GM18519 (cell line): ENCODE measurements around the gene RBP2.
"Not testable (repeated sequence)": the region's sequence is repeated elsewhere in the genome, so short reads cannot be mapped to it uniquely, and the experiment has no call there.

Experiments
- ATAC-seq: cut with Tn5 transposase; IDR thresholded peaks from one replicate; pipeline ENCODE4 v1.9.1; 2021; ENCODE audit warnings: mild to moderate bottlenecking, moderate library complexity; ENCODE audit not compliant: unreplicated experiment, low FRiP score

Gene RBP2

DNA sequence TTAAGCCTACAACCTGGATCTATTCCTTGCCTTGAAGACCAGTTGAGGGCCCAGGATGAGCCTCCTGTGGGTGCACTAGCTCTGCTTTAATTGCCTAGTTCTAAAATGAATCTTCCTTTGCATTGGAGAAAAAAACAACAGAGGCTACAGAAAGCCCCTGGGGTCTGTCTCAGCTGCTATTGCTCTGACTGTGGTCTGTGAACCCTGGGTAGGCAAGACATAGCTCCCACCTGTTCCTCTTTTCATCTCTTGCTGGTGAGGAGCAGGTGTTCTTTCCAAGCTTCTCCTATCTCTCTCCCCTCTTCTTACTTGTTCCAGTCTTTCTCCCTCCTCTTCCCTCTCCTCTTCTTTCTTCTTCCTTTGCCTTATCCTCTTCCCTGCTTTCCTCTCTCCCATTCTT is 28.8 kb downstream of the RBP2 start:
- ATAC-seq, result no peak

DNA sequence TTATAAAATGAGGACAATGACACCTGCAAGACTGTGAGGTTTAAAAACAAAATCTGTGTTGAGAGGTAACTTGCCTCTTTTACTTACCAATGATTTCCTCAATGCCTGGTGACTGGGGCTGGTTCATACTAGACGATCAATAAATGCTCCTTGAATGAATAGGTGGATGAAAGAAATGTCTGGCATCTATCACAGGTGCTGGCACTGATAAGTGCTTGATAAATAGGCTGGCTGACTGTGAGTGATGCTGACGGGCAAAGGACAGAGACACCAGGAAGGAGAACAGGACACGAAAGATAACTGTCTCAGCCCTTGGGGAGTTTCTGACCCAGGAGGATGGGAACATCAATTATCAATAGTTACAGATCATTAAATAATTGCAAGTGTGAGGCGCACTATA is 31.9 kb downstream of the RBP2 start:
- no peak for ATAC-seq

DNA sequence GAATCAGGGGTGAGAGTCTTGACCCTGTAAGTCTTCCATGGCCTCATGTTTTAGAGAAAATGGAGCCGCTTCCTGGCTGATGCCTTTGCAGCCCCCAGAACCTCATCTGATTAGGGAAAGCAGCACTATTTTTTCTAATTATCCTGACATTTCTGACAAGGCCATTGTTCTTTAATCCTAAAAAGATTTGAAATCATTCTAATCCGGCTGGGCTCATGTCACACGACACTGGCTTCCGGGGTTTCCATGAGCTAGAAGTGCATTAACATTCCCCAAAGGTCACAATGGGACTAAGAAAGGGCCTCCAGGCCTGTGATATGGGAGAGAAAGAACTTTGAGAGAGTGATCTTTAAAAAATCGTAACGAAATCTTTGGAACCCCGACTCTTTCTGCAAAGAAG is 33.1 kb downstream of the RBP2 start:
- no peak for ATAC-seq

DNA sequence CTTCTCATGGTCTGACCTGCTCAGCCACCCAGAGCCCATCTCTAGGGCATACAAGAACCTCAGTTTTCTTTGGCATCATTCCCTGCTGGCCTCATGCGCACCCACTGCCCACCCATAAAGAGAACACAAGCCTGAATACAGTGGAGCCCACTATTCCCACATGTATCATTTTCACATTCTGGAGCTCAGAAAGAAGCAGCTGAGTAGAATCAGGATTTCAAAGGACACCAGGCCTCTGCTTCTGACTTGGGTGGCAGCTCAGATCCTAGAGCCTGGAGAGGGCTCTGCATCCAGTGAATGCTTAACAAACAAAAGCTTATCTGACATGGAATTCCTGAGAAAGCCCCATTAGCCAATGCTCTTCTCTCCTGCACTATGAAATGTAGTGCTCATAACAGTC is 34.7 kb downstream of the RBP2 start:
- no peak for ATAC-seq

DNA sequence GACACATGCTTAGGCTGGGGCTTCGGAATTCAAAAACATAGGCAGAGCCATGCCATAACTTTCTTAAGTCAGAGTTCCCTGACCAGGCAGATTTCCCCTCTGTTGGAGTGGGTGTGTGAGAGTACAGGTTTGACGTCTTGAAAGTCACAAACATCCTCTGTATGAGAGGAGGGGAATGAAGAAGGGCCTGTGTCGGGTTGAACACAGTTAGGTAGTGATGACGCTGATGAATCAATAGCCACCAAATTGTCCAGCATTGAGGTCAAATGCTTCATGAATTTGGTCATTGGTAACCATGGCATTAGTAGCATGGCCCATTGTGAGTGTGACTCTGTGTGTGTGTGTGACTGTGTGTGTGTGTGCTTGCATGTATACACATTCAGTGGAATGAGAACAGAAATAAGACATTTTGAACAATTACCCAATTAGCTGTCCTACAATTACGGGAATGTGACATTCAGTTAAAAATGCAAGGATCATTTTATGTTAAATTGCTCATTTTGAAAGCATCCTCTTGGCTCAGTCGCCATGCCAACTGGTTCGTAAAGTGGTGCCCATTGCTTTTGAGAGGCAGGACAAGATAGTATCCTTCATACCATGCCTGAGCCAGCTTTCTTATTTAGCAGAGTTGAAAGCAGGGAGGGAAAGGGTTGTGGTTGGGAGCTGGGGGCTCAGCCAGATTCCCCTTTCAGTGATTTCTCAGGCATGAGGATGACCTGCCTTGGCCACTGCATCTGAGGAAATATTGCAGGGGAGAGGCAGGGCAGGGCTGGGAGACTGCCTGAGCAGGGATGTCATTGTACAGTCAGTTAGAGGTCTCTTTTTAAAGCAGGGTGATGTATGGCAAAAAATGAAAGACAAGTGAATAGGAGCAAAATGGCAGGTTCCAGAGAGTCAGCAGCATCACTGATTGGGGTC is 35.4 kb downstream of the RBP2 start:
- no peak for ATAC-seq

DNA sequence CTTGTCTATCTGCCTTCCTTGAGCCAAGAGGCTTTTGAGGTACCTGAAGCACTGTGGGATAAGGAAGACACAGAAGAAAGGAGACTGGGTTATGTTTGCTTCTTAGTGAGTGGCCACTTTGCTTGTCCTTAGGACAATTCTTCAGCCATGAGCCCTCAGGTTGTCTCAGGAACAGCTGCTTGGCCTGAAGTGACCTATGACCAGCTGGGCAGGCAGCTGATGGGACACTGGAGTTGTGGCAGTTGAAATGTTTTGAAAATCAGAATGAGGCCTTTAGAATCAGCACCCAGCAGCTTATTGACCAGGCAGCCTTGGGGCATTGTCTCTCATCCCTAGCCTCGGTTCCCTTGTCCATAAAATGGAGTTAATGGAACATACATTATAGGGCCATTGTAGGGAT is 37.0 kb downstream of the RBP2 start:
- no peak for ATAC-seq

DNA sequence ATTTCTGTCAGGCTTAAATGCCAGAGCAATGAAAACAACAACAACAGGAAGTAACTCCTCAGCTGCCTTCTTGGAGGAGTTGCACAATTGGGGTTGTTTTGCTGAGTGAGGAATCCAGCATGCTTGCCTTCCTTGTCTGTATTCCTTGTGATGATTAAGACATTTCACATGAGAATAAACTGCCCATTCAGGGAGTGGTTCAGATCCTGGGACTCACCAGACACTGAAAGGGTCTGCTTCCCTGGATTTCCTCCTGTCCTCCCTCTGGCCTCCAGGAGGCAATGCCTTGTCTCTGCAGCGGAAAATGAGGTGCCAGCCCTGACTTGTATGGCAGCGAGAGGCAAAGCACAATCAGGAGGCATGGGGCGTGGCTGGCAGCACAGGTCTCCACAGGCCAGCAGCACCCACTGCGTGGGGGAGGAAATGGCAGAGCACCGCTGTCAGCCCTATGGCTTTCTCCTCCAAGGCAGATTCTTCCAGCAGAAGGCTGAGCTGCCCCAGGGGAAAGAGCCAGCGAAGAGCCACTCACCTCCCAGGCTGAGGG is 41.5 kb downstream of the RBP2 start:
- no peak for ATAC-seq

DNA sequence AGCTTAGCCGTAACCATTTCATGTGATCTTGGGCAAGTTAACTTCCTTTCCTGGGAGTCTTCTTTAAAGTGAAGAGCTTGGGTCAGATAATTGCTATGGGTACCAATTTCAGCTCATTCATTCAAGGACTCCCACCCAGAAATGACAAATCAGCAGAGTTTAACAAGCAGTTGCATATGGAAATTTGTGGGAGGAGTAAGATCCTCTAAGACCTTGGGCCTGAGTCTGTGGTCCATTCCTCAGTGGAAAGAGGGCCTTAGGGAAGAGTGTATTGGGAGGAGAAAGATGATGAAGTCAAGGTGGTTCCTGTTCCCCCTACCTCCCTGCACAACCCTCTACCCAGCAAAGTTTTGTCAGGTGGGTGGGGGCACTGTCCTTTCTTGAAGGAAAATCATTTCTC is 42.1 kb downstream of the RBP2 start:
- ATAC-seq, result no peak

DNA sequence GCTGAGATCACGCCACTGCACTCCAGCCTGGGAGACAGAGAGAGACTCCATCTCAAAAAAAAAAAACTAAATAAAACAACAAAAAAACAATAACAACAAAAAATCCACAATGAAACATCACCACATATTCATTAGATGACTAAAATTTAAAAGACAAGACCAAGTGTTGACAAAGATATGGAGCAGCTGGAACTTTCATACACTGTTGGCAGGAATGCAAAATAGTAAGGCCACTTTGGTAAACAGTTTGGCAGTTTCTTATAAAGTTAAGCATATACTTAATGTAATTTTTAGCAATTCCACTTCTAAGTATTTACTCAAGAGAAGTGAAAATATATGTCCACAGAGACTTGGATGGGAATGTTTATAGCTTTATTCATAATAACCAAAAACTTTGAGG is 43.2 kb downstream of the RBP2 start:
- no peak for ATAC-seq

DNA sequence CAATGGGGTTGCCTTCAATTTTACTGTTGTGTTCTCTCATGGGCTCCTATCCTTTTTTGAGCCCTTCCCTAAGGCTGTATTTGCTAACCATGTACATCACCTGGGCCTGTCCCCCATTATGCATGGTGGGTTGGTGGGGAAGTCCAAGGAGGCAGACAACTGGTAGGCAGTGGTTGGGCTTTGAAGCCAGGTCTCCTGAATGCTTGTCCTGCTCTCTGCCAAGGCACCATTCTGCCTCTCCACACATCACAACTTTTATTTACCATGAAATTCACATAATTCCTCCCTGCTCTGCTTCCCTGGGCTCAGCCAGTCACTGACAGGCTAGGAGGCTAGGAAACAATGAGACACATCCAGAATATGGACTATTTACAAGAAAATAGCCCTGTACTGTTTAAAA is 45.8 kb downstream of the RBP2 start:
- ATAC-seq, result no peak

DNA sequence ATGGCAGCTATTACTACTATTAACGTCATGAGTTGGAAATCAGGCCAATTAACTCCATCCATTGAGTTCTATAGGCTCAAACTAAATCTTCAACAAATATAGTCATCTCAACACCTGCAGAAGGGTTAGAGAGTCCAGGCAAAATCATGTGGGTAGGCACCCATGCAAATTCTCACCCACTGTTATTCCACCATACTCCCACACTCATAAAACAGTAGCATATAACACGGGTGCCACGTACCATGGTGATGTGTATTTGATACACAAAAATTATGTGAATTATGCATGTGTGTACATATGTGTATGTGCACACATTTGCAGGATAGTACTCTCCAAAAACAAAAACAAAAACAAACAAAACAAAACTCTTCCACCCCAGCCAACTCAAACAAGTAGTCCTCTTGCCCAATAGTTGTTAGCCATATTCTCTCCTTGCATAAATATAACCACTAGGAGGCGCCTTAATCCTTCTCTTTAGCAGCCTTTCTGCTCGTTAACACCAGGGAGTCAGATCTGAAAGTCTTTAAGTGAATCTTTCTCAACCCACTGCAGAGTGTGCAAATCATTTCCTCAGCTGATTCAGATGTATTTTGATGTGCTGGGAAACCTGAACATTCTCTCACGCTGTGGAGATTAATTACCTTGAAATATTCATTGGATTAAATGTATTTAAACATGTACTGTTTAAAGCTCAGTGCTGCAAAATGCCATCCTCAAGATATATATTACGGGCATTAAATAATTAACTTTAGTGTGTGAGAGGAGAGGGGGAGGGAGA is 48.8 kb downstream of the RBP2 start:
- ATAC-seq, result peak; percentile 82

DNA sequence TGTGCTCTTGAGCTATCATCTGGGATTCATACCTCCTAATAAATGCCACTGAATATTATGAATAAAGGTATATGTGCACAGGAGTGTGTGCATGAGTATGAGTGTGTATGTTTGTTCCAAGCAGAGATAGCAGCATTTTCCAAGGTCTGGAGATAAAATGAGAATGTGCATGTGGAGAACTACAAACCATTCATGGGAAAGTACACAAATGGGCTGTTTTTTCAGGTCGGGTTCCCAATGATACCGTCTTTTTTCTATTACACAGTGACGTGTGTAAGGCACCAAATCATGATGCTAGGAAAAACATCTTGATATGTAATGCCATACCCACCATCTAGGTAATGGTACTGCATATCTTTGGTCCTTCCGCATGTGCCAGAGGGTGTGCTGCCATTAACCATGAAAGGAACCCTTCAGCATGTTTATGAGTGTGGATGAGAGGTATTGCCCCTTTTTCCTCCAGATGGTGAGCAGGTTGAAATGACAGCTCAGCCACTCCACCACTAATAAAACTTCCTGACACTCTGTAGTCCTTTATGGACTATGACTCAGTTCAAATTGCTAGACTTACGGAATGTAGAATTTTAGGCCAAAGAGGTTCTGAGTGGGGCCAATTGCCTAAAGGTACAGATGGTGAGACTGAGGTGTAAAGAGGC is 50.4 kb downstream of the RBP2 start:
- ATAC-seq, result no peak

DNA sequence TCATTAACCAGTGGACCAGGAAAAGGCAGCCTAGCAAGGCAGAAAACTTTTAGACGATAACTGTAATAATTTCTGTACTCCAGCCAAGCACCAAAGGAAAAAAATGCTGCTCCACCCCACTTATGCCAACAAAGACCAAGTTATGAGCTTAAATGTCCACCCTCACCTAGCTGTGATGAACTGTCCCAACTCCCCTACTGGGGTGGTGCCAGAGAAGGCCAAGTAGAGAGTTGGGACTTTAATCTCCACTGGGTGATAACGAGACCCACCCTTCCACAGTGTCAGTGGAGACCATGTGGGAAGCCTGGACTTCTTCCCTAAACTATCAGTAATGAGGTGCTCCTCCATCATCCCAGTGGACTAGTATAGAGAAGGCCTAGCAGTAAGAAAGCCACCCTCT is 53.1 kb downstream of the RBP2 start:
- ATAC-seq, result no peak

DNA sequence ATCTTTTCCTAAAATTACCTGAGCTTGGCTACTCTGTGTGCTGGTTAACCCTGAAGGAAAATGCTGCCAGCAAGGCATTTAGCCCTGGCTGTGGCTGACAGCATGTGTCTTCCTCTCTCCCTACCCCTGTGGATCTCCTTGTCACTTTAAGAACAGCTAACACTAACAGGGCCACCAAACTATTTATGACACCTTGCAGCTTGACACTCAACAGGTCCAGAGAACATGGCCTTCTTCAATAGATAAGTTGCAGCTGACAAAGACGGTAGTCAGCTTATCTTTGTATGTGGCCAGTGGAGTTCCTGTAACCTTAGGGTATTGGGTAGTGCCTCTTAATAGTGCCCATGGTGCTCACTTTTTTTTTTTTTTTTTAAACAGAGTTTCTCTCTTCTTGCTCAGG is 54.9 kb downstream of the RBP2 start:
- ATAC-seq, result no peak

DNA sequence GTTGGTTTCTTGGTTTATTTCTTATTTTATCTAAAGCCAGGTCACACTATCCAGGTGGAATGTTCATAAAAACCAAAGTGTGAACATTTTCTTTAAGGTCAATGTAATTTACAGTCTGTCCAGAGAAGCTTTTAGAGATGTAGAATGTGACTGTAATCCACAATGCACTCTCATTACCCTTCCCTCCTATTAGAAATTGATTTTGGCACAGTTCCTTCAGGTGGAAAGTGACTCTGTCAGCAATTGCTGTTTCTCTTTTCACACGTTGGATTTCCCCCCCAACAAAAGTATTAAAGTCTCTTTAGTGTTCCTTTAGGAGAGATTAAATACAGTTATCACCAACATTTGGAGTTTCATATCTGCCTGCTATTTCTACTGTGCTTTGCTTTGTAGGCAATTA is 55.3 kb downstream of the RBP2 start:
- ATAC-seq, result no peak

DNA sequence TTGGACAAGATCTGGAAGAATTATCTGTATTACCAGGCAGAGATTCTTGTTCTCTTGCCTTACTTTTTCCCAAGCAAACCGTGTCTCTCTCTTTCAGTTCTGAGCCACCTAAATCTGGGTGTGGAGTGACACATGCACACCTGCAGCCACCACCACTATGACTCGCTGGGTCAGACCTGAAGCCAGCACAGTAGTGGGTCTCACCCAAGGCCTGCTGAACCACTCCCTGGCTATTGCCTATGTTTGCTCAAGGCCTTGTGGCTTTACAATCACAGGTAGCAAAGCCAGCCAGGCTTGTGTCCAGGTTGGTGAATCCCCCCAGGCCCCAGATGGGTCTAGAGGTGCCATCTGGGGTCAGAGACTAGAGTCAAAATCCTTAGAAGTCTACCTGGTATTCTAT is 58.2 kb downstream of the RBP2 start:
- no peak for ATAC-seq

DNA sequence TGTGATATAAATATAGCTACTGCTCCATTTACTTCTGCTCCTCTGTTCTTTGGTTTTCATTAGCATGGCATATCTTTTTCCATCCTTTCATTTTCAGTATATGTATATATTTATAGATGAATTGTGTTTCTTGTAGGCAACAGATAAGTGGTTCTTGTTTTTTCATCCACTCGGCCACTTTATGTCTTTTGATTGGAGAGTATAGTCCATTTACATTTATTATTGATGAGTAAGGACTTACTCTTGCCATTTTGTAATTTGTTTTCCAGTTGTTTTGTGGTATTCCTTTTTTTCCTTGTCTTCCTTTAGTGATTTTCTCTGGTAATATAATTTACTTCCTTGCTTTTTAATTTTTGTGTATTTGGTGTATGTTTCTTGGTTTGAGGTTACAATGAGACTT is 60.0 kb downstream of the RBP2 start:
- ATAC-seq, result no peak

DNA sequence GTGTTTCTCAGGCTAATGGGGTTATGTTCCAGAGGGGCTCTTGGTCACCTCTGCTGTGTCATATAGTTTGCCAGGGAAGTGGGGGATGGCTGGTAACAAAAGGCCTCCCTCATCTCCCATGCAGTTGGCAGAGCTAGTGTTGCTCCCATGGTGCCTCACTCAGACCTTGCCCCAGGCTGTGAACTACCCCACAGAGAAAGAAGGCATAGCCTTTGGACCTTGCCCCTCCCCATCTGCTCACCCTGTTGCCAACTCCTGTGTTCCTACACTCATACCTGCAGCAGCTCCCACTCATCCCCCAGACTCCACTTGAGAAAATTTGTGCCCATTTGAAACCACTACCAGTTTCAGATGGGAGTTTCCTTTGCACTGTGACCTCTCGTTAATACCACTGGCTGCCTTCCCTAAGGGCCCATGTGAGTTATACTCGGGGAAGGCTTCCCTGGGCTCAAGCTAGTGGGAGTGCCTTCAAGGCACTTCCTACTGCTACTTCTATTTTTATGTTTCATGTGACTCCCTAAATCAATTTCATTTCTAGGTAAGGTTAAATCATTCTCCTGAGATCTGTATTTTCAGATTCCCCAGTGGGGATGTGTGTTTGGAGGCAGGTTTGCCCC is 61.6 kb downstream of the RBP2 start:
- no peak for ATAC-seq

DNA sequence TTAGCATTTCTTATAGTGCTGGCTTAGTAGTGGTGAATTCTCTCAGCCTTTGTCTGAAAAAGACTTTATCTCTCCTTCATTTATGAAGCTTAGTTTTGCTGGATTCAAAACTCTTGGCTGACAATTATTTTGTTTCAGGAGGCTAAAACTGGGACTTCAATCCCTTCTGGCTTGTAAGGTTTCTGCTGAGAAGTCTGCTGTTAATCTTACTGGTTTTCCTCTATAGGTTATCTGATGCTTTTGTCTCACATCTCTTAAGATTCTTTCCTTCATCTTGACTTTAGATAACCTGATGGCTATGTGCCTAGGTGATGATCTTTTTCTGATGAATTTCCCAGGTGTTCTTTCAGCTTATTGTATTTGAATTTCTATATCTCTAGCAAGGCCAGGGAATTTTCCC is 63.4 kb downstream of the RBP2 start:
- not testable (repeated sequence) for ATAC-seq
